Thyroid gland (tissue), 4 donors: Measurements from ENCODE around the gene COG7. TPM values are rescaled to one million over a fixed set of nuclear protein-coding genes. Genes with fewer than 3 reads are reported as not detected.
A peak's percentile ranks its signal among the peaks of the same experiment; 100 is the strongest.
"Not testable (repeated sequence)": the region's sequence is repeated elsewhere in the genome, so short reads cannot be mapped to it uniquely, and the experiment has no call there.

Source experiments
- DNase-seq, 2 donors: peaks; one replicate each; pipeline ENCODE4 v3.0.0-alpha.2; 2019
- H3K27ac ChIP-seq, 3 donors: fragments of 200-600 bp; sonication (generic); 1 replicate in 2 of 3; 2 replicates in 1 of 3; pipeline ENCODE4 v1.5.1; 2016 to 2019; ENCODE audit warnings: mild to moderate bottlenecking in 1 of 3, moderate library complexity in 1 of 3
- H3K27me3 ChIP-seq: fragments of 200-600 bp; sonication (generic); one replicate; pipeline ENCODE4 v1.5.1; 2019
- H3K36me3 ChIP-seq, 2 donors: fragments of 200-600 bp; sonication (generic); one replicate each; pipeline ENCODE4 v1.5.1; 2016 to 2019
- H3K4me1 ChIP-seq, 2 donors: fragments of 200-600 bp; sonication (generic); one replicate each; pipeline ENCODE4 v1.5.1; 2017 to 2019
- H3K4me3 ChIP-seq, 3 donors: fragments of 200-600 bp; sonication (generic); replicated peaks in 1 of 3; 1 replicate in 2 of 3; 2 replicates in 1 of 3; pipeline ENCODE4 v1.5.1; 2016; ENCODE audit warnings: mild to moderate bottlenecking in 1 of 3
- H3K9me3 ChIP-seq: fragments of 200-600 bp; sonication (generic); one replicate; pipeline ENCODE4 v1.5.1; 2017
- POLR2A ChIP-seq, 2 donors: fragments of 450-650 bp; IDR thresholded peaks; one replicate each; pipeline ENCODE4 v1.6.1; 2017; ENCODE audit warnings: antibody characterized with exemption in 2 of 2, mild to moderate bottlenecking in 2 of 2, moderate library complexity in 1 of 2
- WGBS, 2 donors: methylation state at CpG; one replicate each; pipeline ENCODE4 v1.1.5; 2017; 5-methylcytosine and 5-hydroxymethylcytosine counted together
- intact Hi-C: fragments of 100-400 bp; cut with DNase I; formaldehyde crosslinking; loops from one replicate; pipeline ENCODE4 v1.15.1; 2023
- total RNA-seq, 4 donors: library from RNA; depleted of rRNA; stranded (reverse); fragments of >200 nt; gene quantifications; one replicate each; pipeline ENCODE4 v1.2.3, GENCODE V29; 2016
- TF ChIP-seq, protein P1 (sequence below), 6 experiments: fragments of 200-600 bp in 3 of 6; fragments of 450-650 bp in 3 of 6; sonication (generic) in 3 of 6; IDR thresholded peaks; one replicate each; pipeline ENCODE4 v1.5.1; 2016 to 2019; ENCODE audit warnings: antibody characterized with exemption in 6 of 6, mild to moderate bottlenecking in 2 of 6, inconsistent platforms in 1 of 6, moderate library complexity in 1 of 6

COG7 gene
- total RNA-seq, 4 donors from 2014 or later: 27.5 to 35.1 (median 30.8) TPM

DNA sequence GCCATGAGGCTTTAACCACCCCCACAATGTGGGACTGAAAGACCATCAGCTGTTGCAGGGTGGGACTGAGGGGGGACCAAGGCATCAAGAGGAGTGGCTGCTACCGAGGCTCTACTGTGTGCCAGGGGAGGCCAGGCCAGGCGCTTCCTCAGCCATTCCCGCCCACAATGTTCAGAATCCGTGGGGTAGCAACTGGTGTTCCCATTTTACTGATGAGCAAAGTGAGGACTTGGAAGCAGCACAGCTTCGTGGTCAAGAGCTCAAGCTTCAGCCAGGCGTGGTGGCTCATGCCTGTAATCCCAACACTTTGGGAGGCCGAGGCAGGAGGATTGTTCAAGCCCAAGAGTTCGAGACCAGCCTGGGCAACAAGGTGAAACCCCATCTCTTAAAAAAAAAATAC, 85.0 kb downstream of the COG7 start:
- Histone ChIP-seq H3K4me3 (no peak overlapping the region), H3K36me3 (no peaks in the 10 kb centered on the region), H3K27me3 (no peaks in the 10 kb centered on the region), H3K4me1 (peaks cover 3 to 21% of the 10 kb centered on the region in 2 donors), H3K27ac (no peak overlapping the region), H3K9me3 (no peaks in the 10 kb centered on the region)
- intact Hi-C loops: no loop called here
- DNase-seq: no peak
- TF ChIP-seq, protein P1, sequence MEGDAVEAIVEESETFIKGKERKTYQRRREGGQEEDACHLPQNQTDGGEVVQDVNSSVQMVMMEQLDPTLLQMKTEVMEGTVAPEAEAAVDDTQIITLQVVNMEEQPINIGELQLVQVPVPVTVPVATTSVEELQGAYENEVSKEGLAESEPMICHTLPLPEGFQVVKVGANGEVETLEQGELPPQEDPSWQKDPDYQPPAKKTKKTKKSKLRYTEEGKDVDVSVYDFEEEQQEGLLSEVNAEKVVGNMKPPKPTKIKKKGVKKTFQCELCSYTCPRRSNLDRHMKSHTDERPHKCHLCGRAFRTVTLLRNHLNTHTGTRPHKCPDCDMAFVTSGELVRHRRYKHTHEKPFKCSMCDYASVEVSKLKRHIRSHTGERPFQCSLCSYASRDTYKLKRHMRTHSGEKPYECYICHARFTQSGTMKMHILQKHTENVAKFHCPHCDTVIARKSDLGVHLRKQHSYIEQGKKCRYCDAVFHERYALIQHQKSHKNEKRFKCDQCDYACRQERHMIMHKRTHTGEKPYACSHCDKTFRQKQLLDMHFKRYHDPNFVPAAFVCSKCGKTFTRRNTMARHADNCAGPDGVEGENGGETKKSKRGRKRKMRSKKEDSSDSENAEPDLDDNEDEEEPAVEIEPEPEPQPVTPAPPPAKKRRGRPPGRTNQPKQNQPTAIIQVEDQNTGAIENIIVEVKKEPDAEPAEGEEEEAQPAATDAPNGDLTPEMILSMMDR (IDR thresholded peaks at IDR 0.05): no peak
- no peak for TF ChIP-seq POLR2A (IDR thresholded peaks at IDR 0.05)
- WGBS, 2 donors: 86 to 95% methylated on average over 5 to 8 of the region's 8 CpGs

DNA sequence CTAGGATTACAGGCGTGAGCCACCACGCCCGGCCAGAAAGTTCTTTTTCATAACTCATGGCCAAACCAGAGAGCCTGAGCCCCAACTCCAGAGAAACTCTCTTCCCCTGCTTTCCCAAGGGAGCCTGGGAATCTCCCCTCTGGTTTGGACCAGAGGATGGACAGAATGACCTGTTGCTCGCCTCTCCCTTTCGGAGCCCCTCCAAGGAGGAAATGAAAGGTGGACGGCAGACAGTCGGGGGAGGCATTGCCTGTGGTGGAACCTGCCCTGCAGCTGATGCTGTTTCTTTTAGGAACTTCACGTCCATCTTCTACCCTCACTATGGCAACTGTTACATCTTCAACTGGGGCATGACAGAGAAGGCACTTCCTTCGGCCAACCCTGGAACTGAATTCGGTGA, 85.4 kb downstream of the COG7 start:
- intact Hi-C loops: no loop called here
- H3K27ac ChIP-seq: no peak overlapping the region
- no peak for TF ChIP-seq POLR2A (IDR thresholded peaks at IDR 0.05)
- TF ChIP-seq, protein P1 (IDR thresholded peaks at IDR 0.05): no peak
- DNase-seq: no peak
- no peaks in the 10 kb centered on the region for H3K27me3 ChIP-seq
- H3K4me1 ChIP-seq: peaks cover 6 to 24% of the 10 kb centered on the region in 2 donors
- no peaks in the 10 kb centered on the region for H3K9me3 ChIP-seq
- no peak overlapping the region for H3K4me3 ChIP-seq
- H3K36me3 ChIP-seq: no peaks in the 10 kb centered on the region
- 90 to 94% methylated on average over 10 of the region's 10 CpGs for WGBS, 2 donors

DNA sequence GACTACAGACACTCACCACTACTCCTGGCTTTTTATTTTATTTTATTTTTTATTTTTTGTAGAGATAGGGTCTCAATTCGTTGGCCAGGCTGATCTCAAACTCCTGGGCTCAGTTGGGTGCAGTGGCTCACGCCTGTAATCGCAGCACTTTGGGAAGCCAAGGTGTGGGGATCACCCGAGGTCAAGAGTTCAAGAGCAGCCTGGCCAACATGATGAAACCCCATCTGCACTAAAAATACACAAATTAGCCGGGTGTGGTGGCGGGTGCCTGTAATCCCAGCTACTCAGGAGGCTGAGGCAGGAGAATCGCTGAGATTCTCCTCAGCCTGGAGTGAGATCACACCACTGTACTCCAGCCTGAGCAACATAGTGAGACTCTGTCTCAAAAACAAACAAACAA, 86.6 kb downstream of the COG7 start:
- Histone ChIP-seq H3K27ac (peak overlapping the region in 2 of 3 donors; percentile 5 to 50), H3K4me1 (peaks cover 10 to 35% of the 10 kb centered on the region in 2 donors)
- H3K4me3 ChIP-seq, H3K9me3 ChIP-seq, intact Hi-C loops, DNase-seq, H3K36me3 ChIP-seq, H3K27me3 ChIP-seq: not testable (repeated sequence)
- 81% methylated on average over 7 of the region's 7 CpGs for WGBS, 2 donors

DNA sequence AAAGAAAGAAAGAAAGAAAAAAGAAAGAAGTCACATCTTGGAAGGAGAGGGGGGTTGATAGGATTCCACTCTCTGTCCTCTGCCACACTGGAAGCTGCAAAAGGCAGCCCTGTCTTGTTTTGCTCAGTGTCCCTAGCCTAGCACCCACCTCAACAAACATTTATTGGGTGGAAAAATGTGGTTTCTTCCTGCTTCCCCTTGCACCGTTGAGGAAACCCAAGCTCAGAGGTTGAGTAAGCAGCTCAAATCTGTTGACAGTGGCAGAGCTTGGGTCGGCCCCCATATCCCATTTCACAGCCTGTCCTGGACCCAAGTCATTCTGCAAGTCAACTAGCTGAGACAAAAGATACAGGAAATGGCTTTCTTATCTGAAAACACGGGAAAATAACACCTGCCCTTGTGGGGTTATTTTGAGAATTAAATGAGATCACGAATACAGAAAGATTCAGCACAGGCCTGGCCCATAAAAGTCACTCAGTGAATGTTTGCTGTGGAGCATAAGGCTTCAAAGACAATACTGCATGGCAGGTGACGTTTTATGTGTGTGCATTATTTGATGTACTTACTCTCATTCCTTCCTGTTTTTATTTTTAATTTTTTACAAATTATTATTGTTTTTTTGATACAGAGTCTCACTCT, 87.3 kb downstream of the COG7 start:
- DNase-seq: no peak
- Histone ChIP-seq H3K27ac (peak overlapping the region; percentile 5 to 50 (median 6)), H3K27me3 (no peaks in the 10 kb centered on the region), H3K36me3 (no peaks in the 10 kb centered on the region), H3K4me3 (no peak overlapping the region), H3K9me3 (no peaks in the 10 kb centered on the region), H3K4me1 (peaks cover 10 to 35% of the 10 kb centered on the region in 2 donors)
- no peak for TF ChIP-seq POLR2A (IDR thresholded peaks at IDR 0.05)
- TF ChIP-seq, protein P1 (IDR thresholded peaks at IDR 0.05): no peak
- intact Hi-C loops: no loop called here
- 60 to 61% methylated on average over 5 of the region's 5 CpGs for WGBS, 2 donors

DNA sequence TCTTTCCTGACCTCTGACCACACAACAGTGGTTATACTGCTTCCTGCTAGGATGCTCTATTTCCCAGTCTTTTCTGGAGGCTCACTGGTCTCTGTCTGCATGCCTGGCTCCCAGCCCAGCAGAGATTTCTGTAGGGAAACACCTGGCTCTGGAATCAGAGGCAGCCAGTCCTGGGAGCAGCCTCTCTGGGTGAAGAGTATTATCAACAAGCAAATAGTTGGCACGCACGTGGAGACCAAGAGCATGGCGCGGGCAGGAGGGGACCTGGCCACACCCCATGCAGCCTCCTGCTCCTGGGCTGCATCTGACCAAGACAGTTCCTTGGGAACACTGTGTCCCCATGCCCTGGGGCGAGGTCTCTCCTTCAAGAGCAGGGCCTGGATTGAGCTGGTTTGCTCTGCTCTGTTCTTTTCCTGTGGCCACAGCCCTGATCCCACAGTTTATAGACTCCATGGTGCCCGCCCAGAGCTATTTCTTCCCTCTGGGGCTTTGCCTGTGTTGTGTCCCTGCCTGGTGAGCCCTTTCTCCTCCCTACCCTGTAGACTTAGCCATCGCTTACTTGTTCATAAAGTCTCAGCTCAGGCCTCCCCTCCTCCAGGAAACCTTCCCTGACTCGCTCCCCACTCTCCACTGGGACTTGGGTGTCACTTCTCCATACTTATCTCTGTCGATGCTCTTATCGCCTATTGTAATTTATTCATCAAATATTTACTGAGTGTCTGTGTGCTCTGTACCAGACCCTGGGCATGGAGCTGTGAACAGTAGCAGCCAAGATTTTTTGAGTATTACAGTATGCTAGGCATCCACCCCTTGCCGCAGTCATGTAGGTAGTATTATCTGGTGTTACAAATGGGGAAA, 90.3 kb downstream of the COG7 start:
- WGBS, 2 donors: 63 to 65% methylated on average over 11 of the region's 11 CpGs
- H3K9me3 ChIP-seq: no peaks in the 10 kb centered on the region
- peak; percentile 96 for DNase-seq
- TF ChIP-seq, protein P1 (IDR thresholded peaks at IDR 0.05): no peak
- no peak for TF ChIP-seq POLR2A (IDR thresholded peaks at IDR 0.05)
- peak overlapping the region; percentile 81 to 92 (median 87) for H3K27ac ChIP-seq
- H3K4me1 ChIP-seq: peaks cover 10 to 35% of the 10 kb centered on the region in 2 donors
- no peak overlapping the region for H3K4me3 ChIP-seq
- intact Hi-C loops: no loop called here
- no peaks in the 10 kb centered on the region for H3K27me3 ChIP-seq
- H3K36me3 ChIP-seq: no peaks in the 10 kb centered on the region
